Stimulated activated CD4-positive, alpha-beta T cell treated with anti-CD3 and anti-CD28 coated beads, Interleukin-4, amount 100 ng/mL, for 24 hours (primary cell): ENCODE data around the gene TREML4.
"Not testable (repeated sequence)": the region's sequence is repeated elsewhere in the genome, so short reads cannot be mapped to it uniquely, and the experiment has no call there.

Source experiments
- DNase-seq: peaks from one replicate; pipeline ENCODE4 v3.0.0-alpha.2; 2020

The TREML4 gene

DNA sequence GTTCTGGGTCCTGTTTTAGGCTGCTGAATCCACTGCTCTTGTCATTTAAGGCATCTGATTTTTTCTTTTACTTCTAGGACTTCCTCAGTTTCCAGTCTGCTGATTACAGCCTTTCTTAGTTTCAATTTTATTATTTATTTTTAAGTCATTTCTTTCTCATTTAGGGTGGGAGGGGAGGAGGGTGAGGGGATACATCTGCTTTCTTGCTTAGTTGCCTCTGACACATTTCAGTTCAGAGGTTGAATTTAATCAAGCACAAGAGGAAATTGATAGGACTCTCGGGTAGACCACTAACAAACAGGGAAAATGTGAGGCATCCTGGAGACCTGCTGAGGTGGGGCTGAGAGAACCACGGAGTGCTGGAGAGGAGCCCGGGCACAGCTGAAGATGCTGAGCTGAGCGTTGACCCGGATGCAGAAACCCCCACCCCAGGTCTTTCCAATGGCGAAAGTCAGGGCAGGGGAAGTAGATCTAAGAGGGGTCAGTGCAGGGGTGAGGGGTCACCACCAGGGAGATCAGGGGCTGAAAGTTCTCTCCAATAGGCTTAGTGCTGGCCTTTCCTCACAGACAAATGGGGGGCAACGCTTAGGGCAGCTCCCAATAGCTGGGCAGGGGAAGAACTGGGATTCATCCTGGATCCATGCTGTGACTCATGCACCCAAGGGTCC lies 19.6 kb upstream of the TREML4 start:
- no peak for DNase-seq

DNA sequence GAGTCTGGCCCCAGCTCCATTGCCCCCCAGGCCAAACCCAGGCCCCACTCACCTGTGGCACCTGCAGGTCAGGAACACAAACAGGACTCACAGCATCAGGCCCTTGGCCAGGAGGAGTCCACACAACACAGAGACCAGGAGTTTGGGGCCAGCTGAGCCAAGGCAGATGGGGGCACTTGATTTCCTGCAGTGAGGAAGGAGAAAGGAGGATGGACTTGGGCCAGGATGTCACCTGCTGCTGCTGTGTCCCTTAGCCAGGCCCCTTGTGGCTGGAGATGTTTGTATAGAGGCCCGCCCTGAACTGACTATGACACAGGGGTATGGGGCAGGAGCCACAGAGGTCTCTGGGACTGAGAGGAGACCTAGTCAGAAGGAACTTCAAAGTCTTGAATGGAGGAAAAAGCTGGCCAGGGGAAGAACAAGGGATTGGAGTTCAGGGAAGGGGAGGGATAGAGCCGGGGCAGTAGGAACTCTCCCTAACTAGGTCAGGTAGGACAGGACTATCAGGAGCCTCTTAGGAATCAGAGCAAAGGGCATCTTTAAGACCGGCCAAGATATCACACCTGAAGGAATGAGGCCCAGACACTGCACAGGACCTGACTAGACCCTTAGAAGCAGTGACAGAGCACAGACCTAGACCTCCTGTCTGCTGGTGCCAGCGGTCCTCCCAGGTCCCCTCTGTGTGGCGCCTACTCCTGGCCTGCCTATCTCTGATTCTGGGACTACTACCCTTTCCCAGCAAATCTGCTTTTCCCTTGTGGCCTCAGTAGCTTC lies 18.4 kb upstream of the TREML4 start:
- DNase-seq: no peak

DNA sequence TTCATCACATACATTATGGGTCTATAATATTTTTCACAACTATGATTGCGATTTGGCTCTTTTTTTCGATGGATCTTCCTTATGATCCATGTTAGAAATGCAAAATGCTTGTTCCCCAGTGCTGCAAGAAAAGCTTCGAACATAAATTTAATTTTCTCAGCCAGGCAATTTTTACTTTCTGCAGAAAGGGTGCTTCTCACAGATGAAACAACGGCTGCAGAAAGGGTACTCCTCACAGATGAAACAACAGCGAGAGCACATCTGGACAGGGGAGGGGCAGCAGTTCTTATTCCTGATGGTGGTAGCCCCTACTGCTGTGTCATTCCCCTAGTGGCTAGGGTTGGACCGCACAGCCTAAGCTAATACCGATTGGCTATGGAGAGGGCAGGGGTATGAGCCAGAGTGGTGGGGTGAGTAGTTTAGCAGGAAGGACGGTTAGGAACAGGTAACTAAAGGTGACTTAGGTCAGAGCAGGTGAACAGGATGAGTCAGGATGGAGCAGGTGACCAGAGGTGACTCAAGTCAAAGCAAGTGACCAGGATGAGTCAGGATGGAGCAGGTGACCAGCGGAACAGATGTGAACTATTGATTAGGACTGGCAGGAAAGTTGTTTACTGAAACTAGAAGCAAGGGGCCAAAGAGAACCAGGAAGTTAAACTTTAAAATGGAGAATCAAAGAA lies 13.4 kb upstream of the TREML4 start:
- no peak for DNase-seq

- DNase-seq: no peak
These were observed 12.4 kb upstream of the TREML4 start for GRCh38 chr6:41215777-41216176.

DNA sequence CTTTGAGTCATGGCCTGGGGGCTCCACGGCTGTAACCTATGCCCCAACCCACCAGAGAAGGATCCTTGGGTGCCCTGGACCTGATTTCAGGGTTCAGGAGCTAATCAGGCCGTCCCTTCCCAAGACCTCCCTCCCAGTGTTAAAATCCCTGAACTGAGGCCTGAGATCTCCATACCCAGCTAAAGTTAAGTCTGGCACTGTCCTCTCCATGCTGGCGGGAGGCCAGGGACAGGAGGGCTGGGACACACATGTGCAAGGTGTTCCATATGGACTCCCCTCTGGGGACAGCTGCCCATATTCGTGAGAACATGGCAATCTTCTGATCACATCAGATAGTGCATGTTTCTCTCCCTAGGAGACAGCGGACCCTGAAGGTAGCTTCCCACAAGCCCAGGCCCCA lies 11.5 kb upstream of the TREML4 start:
- no peak for DNase-seq

DNA sequence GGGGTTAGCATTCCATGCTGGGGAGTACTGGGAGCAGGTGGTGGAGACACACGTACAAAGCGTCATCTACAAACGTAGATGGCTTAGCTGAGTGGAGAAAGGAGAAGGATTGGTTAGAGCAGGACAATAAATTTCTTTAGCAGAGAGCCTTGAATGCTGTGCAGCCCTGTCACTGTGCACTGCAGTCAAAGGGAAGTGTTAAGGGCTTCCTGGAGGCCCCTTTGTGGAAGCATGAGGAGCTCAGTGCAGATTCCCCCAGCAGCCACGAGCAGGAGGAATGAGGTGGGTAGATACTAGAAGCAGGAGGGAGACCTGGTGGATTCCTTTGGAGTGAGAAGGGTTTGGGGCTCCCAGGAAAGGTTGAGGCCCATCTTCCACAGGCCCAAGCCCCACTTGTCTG lies 6.1 kb upstream of the TREML4 start:
- no peak for DNase-seq

DNA sequence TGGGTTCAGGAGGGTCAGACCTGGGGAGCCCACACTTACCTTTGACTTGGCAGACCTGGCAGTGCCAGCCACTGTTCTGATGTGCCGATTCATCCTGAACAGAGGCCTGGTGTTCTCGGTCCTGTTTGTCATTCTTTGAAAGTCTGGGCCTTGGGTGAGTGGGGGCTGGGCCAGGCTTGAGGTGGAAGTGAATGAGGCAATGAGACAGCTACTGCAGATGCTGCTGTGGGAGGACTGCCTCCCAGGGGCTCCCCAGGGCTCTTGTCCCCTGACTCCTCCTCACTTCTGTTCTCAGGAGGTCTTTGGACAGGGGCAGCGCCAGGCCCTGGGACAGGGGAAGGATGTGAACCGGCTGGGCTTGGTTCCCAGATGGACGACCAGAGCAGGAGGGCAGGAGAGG lies 5.6 kb upstream of the TREML4 start:
- DNase-seq: no peak

GRCh38 chr6:41224800-41225199 lies 3.3 kb upstream of the TREML4 start:
- no peak for DNase-seq

- no peak for DNase-seq
These were observed 1.4 kb upstream of the TREML4 start for GRCh38 chr6:41226752-41227151.

- no peak for DNase-seq
These were observed 467 bp downstream of the TREML4 start for GRCh38 chr6:41228616-41229015.

GRCh38 chr6:41229721-41230120 lies 1.6 kb downstream of the TREML4 start:
- DNase-seq: no peak

DNA sequence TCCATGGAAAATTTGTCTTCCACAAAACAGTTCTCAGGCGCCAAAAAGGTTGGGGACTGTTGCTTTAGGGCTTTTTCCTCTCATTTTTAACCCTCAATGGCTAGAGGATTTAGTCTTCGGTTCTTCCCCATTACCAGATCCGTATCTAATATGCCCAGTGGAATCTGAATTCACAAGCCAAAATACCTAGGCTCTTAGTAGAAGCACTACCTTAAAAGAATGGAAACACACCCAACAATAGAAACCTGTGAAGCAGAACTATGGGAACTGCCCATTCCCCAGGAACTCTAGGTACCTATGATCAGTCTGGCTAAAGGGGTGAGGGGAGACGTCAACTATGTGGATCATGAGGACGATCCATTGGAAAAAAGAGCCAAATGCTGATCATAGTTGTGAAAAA lies 3.1 kb downstream of the TREML4 start:
- no peak for DNase-seq

- no peak for DNase-seq
These were observed 4.5 kb downstream of the TREML4 start for GRCh38 chr6:41232667-41233066.

GRCh38 chr6:41236276-41236675 lies 8.1 kb downstream of the TREML4 start:
- no peak for DNase-seq

DNA sequence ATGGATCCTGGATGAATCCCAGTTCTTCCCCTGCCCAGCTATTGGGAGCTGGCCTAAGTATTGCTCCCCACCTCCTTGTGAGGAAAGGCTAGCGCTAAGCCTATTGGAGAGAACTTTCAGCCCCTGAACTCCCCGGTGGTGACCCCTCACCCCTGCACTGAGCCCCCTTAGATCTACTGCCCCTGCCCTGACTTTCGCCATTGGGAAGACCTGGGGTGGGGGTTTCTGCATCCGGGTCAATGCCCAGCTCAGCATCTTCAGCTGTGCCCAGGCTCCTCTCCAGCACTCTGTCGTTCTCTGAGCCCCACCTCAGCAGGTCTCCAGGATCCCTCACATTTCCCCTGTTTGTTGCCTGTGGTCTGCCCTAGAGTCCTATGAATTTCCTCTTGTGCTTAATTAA lies 9.0 kb downstream of the TREML4 start:
- DNase-seq: no peak

DNA sequence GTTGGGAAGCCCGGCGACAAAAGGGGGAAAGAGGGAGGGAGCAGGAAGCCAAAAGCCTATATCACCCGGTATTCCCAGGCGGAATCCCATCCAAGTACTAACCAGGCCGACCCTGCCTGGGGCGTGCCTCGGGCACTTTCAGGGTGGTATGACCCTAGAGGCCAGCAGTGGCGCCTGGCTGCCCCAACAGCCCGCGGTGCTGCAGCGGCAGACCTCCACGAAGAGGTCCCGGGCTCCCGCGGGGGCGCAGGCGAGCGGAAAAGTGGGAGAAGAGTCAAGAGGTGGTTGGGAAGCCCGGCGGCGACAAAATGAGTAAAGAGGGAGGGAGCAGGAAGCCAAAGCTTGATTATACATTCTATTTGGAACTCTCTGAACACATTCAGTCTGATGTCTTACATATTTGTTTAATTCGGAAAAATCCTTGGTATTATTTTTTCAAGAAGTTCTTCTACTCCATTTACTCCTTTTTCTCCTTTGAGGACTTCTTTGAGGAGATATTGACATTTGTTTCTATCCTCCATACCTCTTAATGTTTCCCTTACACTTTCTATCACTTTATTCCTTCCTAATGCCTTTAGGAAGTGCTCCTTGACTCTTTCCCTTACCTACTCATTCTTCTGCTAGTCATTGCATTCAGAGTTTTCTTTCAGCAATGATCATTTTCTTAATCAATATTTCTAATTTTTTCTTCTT lies 11.5 kb downstream of the TREML4 start:
- no peak for DNase-seq

DNA sequence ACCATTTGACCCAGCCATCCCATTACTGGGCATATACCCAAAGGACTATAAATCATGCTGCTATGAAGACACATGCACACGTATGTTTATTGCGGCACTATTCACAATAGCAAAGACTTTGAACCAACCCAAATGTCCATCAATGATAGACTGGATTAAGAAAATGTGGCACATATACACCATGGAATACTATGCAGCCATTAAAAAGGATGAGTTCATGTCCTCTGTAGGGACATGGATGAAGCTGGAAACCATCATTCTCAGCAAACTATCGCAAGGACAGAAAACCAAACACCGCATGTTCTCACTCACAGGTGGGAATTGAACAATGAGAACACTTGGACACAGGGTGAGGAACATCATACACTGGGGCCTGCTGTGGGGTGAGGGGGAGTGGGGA lies 18.4 kb downstream of the TREML4 start:
- not testable (repeated sequence) for DNase-seq

- no peak for DNase-seq
These were observed 19.2 kb downstream of the TREML4 start for GRCh38 chr6:41247288-41247865.

DNA sequence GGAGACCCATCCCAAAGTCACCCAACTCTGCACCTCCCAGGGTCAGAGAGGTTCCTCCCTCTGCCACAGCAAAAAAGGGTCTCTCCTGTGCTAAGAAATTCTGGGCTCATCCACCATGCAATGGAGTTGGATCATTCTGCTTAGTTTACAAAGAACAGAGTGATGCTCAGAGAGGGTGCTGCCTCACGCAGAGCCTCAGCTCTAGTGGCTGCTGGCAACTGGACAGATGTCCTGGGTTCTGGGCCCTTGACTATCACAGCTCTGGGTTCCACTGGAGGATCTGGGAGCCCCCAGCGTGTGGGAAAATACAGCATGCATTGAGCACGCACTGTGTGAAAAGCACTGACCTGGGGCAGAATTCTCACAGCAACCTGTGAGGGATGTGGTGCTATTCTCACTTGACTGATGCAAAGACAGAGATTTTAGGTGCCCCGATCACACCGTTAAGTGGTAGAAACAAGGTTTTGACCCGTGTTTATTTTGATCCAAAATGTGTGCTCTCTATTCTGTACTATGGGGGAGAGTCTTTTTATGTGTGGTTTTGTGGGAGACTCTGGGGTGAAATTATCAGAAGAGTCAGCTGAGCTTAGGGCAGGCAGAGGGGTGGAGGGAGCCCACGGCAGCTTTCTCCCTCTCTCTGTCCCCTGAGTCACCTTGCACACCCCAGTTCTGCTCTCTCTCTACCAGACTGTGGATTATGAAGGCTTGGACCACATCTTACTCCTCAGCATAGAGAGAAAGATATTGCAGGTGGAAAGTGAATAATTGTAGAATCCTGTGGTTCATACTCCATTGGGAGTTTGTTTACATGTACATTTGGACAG lies 19.9 kb downstream of the TREML4 start:
- DNase-seq: no peak

GRCh38 chr6:41252401-41253169 lies 24.4 kb downstream of the TREML4 start:
- DNase-seq: no peak

- DNase-seq: no peak
These were observed 27.0 kb downstream of the TREML4 start for GRCh38 chr6:41255110-41255509.
